Smooth muscle cell (in vitro differentiated cells): Measurements from ENCODE around the gene NECAB2. TPM values are rescaled to one million over a fixed set of nuclear protein-coding genes. Genes with fewer than 3 reads are reported as not detected.

Experiments
- DNase-seq: peaks from one replicate; lab custom pipeline; 2025; ENCODE audit not compliant: unreplicated experiment; lab: John Stamatoyannopoulos, UW
- H2AFZ ChIP-seq: fragments of 200-600 bp; sonication (generic); 2 replicates; pipeline ENCODE4 v1.6.0; 2016; ENCODE audit warnings: antibody characterized with exemption, low read depth, mild to moderate bottlenecking
- H3F3A ChIP-seq: fragments of 200-600 bp; sonication (generic); 2 replicates; pipeline ENCODE4 v1.6.0; 2017; ENCODE audit warnings: antibody characterized with exemption, low read depth
- H3K27ac ChIP-seq: fragments of 200-600 bp; sonication (generic); 2 replicates; pipeline ENCODE4 v1.5.1; 2016; ENCODE audit warnings: low read depth, mild to moderate bottlenecking
- H3K27me3 ChIP-seq: fragments of 200-600 bp; sonication (generic); 2 replicates; pipeline ENCODE4 v1.6.1; 2016; ENCODE audit warnings: low read depth, mild to moderate bottlenecking
- H3K36me3 ChIP-seq: fragments of 200-600 bp; sonication (generic); 2 replicates; pipeline ENCODE4 v1.5.1; 2016; ENCODE audit warnings: low read depth
- H3K4me1 ChIP-seq: fragments of 200-600 bp; sonication (generic); 2 replicates; pipeline ENCODE4 v1.5.1; 2016; ENCODE audit warnings: low read depth
- H3K4me2 ChIP-seq: fragments of 200-600 bp; sonication (generic); 2 replicates; pipeline ENCODE4 v1.6.0; 2016; ENCODE audit warnings: mild to moderate bottlenecking
- H3K4me3 ChIP-seq: fragments of 200-600 bp; sonication (generic); 2 replicates; pipeline ENCODE4 v1.5.1; 2016; ENCODE audit warnings: mild to moderate bottlenecking
- H3K79me2 ChIP-seq: fragments of 200-600 bp; sonication (generic); 2 replicates; pipeline ENCODE4 v1.6.0; 2016; ENCODE audit warnings: low read depth, mild to moderate bottlenecking
- H3K9ac ChIP-seq: fragments of 200-600 bp; sonication (generic); 2 replicates; pipeline ENCODE4 v1.6.0; 2016; ENCODE audit warnings: low read depth
- H3K9me3 ChIP-seq: fragments of 200-600 bp; sonication (generic); replicated peaks from 2 replicates; pipeline ENCODE4 v1.5.1; 2016; ENCODE audit warnings: low read depth
- H4K20me1 ChIP-seq: fragments of 200-600 bp; sonication (generic); 2 replicates; pipeline ENCODE4 v1.6.0; 2016; ENCODE audit warnings: low read depth
- CTCF ChIP-seq: fragments of 200-600 bp; sonication (generic); IDR thresholded peaks from 2 replicates; pipeline ENCODE4 v1.5.1; 2017; ENCODE audit warnings: borderline replicate concordance, mild to moderate bottlenecking, antibody characterized with exemption; ENCODE audit not compliant: insufficient read depth, poor library complexity, severe bottlenecking
- WGBS: methylation state at CpG from one replicate; pipeline ENCODE4 v1.1.7; 2016; ENCODE audit warnings: low lambda C conversion rate; 5-methylcytosine and 5-hydroxymethylcytosine counted together
- polyA plus RNA-seq: library from polyadenylated mRNA; unstranded; fragments of >200 nt; fragmentation: Nextera tagmentation; extraction: Ambion mirVana; gene quantifications from 2 replicates; pipeline ENCODE4 v1.2.1, GENCODE V29; 2016
- total RNA-seq: library from RNA; depleted of rRNA; stranded (reverse); fragments of >200 nt; gene quantifications from 2 replicates; pipeline ENCODE4 v1.2.3, GENCODE V29; 2014

Gene NECAB2
- total and polyA plus RNA-seq, 2 experiments from 2014 or later, result 0.22 to 1.7 TPM

DNA sequence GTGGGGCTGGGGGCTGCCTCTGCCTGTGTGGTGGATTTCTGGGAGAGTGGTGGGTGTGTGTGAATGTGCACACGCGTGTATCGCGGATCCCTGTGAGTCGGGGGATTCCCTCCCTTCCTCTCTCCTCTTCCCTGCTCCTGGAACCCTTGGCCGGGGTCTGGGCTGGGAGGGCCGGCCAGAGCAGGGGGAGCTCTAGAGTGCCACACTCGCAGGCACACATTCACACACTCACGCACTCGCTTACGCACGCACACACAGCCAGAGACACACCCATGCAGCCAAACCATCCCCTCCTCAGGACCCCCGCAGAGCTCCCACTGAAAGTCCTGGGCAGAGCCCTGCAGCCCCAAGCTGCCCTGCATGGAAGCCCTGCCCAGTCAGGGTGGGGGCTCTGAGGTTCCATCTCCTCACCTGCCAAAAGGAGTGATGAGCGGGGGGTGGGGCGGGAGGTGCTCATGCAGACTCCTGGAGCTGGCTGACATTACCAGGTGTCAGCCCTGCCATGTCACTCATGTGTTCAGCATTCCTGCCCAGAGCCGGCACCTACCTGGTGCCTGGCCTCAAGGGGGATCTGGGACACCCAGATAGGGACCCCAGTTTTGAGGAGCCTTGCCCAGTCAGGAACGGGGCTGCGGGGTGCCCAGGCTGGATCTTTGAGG, 1.9 kb downstream of the NECAB2 start:
- H3K4me1 ChIP-seq, result no peaks in the 10 kb centered on the region
- no peak overlapping the region for H2AFZ ChIP-seq
- peaks cover 12% of the 10 kb centered on the region for H3K27me3 ChIP-seq
- no peak for TF ChIP-seq CTCF
- no peaks in the 10 kb centered on the region for H3K79me2 ChIP-seq
- H3K9me3 ChIP-seq, result no peaks in the 10 kb centered on the region
- 78% methylated on average over 9 of the region's 18 CpGs for WGBS
- no peak for DNase-seq
- no peak overlapping the region for H3K4me3 ChIP-seq
- no peak overlapping the region for H3K9ac ChIP-seq
- H3F3A ChIP-seq, result no peaks in the 10 kb centered on the region
- H3K27ac ChIP-seq, result no peak overlapping the region
- no peaks in the 10 kb centered on the region for H3K36me3 ChIP-seq
- no peaks in the 10 kb centered on the region for H4K20me1 ChIP-seq
- no peak overlapping the region for H3K4me2 ChIP-seq

DNA sequence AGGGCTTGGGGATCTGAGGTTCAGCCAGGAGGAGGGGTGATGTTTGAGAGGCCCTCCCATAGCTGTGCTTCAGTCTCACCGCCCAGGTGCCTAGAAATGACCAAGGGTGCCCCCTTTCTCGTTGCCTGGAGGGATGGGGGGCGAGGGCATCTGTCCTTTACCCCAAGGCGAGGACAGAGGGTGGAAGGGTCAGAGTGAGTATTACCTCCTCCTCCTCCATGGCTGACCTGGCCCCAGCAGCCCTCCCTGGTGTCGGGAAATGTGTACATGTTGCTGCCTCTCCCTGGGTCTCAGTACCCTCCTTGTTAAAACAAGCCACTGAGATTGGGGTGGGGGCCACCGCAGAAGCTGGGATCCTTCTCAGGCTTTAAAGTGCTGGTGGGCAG, 2.4 kb downstream of the NECAB2 start:
- H3K27ac ChIP-seq, result no peak overlapping the region
- no peaks in the 10 kb centered on the region for H4K20me1 ChIP-seq
- 96% methylated on average over 6 of the region's 6 CpGs for WGBS
- H3K4me1 ChIP-seq, result no peaks in the 10 kb centered on the region
- no peak overlapping the region for H2AFZ ChIP-seq
- no peak for DNase-seq
- H3K9me3 ChIP-seq, result no peaks in the 10 kb centered on the region
- TF ChIP-seq CTCF, result no peak
- H3K27me3 ChIP-seq, result peaks cover 12% of the 10 kb centered on the region
- H3F3A ChIP-seq, result no peaks in the 10 kb centered on the region
- no peaks in the 10 kb centered on the region for H3K36me3 ChIP-seq
- H3K9ac ChIP-seq, result no peak overlapping the region
- H3K4me2 ChIP-seq, result no peak overlapping the region
- no peaks in the 10 kb centered on the region for H3K79me2 ChIP-seq
- H3K4me3 ChIP-seq, result no peak overlapping the region

DNA sequence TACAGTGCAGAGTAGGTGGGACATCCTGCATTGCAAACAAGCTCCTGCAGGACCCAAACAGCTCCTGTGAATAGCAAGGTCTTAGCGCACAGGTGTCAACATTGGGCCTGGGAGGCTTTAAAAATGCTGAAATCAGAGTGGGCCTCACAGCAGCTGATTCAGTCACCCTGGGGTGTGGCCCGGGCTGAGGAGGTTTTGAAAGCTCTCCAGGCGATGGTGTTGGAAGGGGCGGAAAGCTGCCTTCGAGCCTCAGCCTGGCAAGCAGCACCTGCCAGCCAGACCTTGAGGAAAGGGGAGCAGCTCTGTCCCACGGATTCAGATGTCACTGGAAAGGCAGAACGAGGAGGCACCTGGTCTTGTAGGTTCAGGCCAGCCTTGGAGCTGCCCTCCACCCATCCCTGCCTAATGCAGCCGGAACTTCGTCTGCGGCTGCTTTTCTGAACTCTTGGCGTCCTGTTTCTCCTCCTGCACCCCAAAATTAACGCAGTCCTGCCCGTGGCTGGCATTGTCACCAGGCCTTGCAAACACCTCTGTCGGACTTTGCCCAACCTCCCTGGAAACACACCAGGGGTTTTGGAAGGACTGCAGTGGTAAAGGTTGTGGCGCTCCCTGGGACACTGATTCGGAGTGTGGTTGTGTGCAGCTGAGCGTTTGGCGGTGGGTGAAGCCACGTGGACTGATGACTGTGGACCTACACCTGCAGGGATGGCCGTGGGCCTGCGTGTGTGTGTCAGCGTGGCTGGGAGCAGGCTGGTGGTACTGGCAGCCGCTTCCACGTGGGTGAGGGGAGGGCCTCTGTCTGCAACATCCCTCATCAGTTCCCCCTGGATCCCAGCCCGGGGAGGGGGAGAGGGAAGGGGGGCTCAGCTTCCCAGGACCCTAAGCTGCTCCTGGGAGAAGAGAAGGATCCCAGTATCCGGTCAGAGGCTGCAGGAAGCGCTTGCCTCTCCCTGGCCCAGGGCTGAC, 3.4 kb downstream of the NECAB2 start:
- H2AFZ ChIP-seq, result no peak overlapping the region
- no peak overlapping the region for H3K4me2 ChIP-seq
- no peak overlapping the region for H3K9ac ChIP-seq
- WGBS, result 92% methylated on average over 25 of the region's 27 CpGs
- peaks cover 12% of the 10 kb centered on the region for H3K27me3 ChIP-seq
- TF ChIP-seq CTCF, result no peak
- no peak overlapping the region for H3K27ac ChIP-seq
- H3F3A ChIP-seq, result no peaks in the 10 kb centered on the region
- H3K79me2 ChIP-seq, result no peaks in the 10 kb centered on the region
- no peaks in the 10 kb centered on the region for H3K9me3 ChIP-seq
- H3K4me1 ChIP-seq, result no peaks in the 10 kb centered on the region
- H4K20me1 ChIP-seq, result no peaks in the 10 kb centered on the region
- no peak overlapping the region for H3K4me3 ChIP-seq
- no peaks in the 10 kb centered on the region for H3K36me3 ChIP-seq
- no peak for DNase-seq
